Effector CD4-positive, alpha-beta T cell (primary cell): ENCODE results near the gene DNAJC1.
"Not testable (repeated sequence)": the region's sequence is repeated elsewhere in the genome, so short reads cannot be mapped to it uniquely, and the experiment has no call there.

Source experiments
- DNase-seq: peaks from one replicate; pipeline ENCODE4 v3.0.0-alpha.2; 2020
- total RNA-seq: gene quantifications from one replicate; lab custom pipeline; 2026; lab: John Stamatoyannopoulos, UW

Gene DNAJC1
- 19.3 reads per million, percentile 46 among the genes with 10 or more reads in this experiment for total RNA-seq

GRCh38 chr10:22003177-22003963 lies at the start of gene DNAJC1:
Gene DNAJC1, minus strand, starts transcription at chr10:22003730. Its CDS starts 296 bp downstream, at chr10:22003434.
- DNase-seq, result peak; percentile 98

GRCh38 chr10:22053048-22053447 lies 49.5 kb upstream of the DNAJC1 start:
- no peak for DNase-seq

GRCh38 chr10:22049635-22050034 lies 46.1 kb upstream of the DNAJC1 start:
- DNase-seq, result no peak

GRCh38 chr10:22047812-22048211 lies 44.3 kb upstream of the DNAJC1 start:
- DNase-seq, result no peak

GRCh38 chr10:22043327-22043633 lies 39.8 kb upstream of the DNAJC1 start:
- DNase-seq, result no peak

GRCh38 chr10:22042557-22043326 lies 39.2 kb upstream of the DNAJC1 start:
- no peak for DNase-seq

- DNase-seq, result no peak
These were observed 30.8 kb upstream of the DNAJC1 start for GRCh38 chr10:22034333-22034732.

GRCh38 chr10:22032268-22032667 lies 28.7 kb upstream of the DNAJC1 start:
- not testable (repeated sequence) for DNase-seq

GRCh38 chr10:22030421-22030820 lies 26.9 kb upstream of the DNAJC1 start:
- DNase-seq, result no peak

- no peak for DNase-seq
These were observed 26.1 kb upstream of the DNAJC1 start for GRCh38 chr10:22029445-22030236.

GRCh38 chr10:22027364-22028238 lies 24.1 kb upstream of the DNAJC1 start:
- DNase-seq, result no peak

GRCh38 chr10:22026287-22026686 lies 22.8 kb upstream of the DNAJC1 start:
- no peak for DNase-seq

- DNase-seq, result no peak
These were observed 20.0 kb upstream of the DNAJC1 start for GRCh38 chr10:22023508-22023907.

GRCh38 chr10:22022257-22023032 lies 18.9 kb upstream of the DNAJC1 start:
- peak; percentile 37 for DNase-seq

- not testable (repeated sequence) for DNase-seq
These were observed 17.6 kb upstream of the DNAJC1 start for GRCh38 chr10:22021144-22021543.

GRCh38 chr10:22017283-22018020 lies 13.9 kb upstream of the DNAJC1 start:
- DNase-seq, result no peak

- DNase-seq, result no peak
These were observed 12.6 kb upstream of the DNAJC1 start for GRCh38 chr10:22016046-22016705.

- no peak for DNase-seq
These were observed 7.5 kb upstream of the DNAJC1 start for GRCh38 chr10:22010973-22011408.

- no peak for DNase-seq
These were observed 7.0 kb upstream of the DNAJC1 start for GRCh38 chr10:22010539-22010938.

- DNase-seq, result no peak
These were observed 2.9 kb upstream of the DNAJC1 start for GRCh38 chr10:22006379-22006884.
